ENCODE results near the gene FGF9.

FGF9 gene

DNA sequence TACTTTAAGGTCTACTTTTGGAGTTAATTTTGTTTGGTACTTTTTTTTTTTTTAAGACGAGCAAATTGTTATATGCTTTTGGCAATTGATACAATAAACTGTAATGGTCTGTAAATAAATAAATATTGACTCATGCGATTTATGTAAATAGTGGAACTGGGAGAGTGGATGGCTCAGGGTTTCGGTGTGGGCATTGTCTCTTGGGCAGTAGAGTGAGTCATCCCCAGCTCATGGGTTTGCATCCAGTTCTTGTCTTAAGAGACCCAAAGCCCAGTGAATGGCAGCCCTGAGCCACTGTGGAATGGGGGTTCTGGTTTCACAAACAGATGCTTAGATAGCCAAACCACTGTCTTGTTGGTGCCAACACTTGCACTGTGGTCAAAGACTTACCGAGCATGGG lies 33.0 kb downstream of the FGF9 start:
- DNase-seq (ENCODE audit: low read depth), result no peak
- no peak for TF ChIP-seq POLR2A (IDR thresholded peaks at IDR 0.05; ENCODE audit: extremely low read depth, insufficient read length)
- no peak for TF ChIP-seq MYC (IDR thresholded peaks at IDR 0.05; ENCODE audit: low read depth, low read length)
- TF ChIP-seq, protein P1, sequence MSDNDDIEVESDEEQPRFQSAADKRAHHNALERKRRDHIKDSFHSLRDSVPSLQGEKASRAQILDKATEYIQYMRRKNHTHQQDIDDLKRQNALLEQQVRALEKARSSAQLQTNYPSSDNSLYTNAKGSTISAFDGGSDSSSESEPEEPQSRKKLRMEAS (IDR thresholded peaks at IDR 0.05; ENCODE audit: low read depth, low read length), result no peak
- TF ChIP-seq, protein P2, sequence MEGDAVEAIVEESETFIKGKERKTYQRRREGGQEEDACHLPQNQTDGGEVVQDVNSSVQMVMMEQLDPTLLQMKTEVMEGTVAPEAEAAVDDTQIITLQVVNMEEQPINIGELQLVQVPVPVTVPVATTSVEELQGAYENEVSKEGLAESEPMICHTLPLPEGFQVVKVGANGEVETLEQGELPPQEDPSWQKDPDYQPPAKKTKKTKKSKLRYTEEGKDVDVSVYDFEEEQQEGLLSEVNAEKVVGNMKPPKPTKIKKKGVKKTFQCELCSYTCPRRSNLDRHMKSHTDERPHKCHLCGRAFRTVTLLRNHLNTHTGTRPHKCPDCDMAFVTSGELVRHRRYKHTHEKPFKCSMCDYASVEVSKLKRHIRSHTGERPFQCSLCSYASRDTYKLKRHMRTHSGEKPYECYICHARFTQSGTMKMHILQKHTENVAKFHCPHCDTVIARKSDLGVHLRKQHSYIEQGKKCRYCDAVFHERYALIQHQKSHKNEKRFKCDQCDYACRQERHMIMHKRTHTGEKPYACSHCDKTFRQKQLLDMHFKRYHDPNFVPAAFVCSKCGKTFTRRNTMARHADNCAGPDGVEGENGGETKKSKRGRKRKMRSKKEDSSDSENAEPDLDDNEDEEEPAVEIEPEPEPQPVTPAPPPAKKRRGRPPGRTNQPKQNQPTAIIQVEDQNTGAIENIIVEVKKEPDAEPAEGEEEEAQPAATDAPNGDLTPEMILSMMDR (IDR thresholded peaks at IDR 0.05; ENCODE audit: low read depth, low read length), result no peak
- no peak overlapping the region for H3K4me3 ChIP-seq (ENCODE audit: low read depth, low read length)

DNA sequence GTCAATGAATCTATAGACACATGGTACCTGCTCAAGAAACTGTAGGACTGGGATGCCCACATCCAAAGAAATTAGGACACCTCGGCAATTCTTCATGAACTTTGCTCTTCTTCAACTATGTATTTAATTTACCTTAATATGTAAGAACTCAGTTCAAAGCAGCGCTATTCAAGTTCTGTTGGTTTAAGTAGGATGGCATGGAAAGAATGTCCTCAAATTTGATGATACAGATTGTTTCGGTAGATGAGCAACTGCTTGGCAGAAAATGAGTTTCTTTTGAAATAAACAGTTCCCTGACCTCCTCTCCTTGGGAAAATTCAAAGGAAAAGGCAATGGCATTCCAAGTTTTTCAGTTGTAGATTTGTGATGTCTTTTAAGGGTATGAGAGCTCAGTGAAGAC lies 36.7 kb downstream of the FGF9 start:
- TF ChIP-seq MYC (IDR thresholded peaks at IDR 0.05; ENCODE audit: low read depth, low read length) (no peak), POLR2A (IDR thresholded peaks at IDR 0.05; ENCODE audit: extremely low read depth, insufficient read length) (no peak)
- TF ChIP-seq, protein P2 (IDR thresholded peaks at IDR 0.05; ENCODE audit: low read depth, low read length), result no peak
- TF ChIP-seq, protein P1 (IDR thresholded peaks at IDR 0.05; ENCODE audit: low read depth, low read length), result no peak
- no peak overlapping the region for H3K4me3 ChIP-seq (ENCODE audit: low read depth, low read length)
- no peak for DNase-seq (ENCODE audit: low read depth)

DNA sequence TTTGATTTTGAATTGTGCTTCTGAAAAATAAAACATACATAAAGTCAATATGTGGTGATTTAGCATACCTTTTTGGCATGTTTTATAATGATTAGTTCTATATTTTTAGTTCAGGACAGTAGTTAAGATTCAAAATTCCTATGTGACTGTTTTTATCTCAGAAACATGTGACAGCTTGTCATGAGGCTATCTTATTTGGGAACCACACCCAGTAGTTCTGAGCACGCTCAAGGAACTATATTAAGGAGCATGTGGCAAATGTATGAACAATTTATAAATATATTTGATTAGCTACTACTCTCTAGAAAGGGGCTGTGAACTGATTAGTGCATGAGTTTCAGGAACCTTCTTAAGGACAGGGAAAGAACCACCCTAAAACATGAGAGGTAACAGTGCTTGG lies 38.8 kb downstream of the FGF9 start:
- no peak for TF ChIP-seq MYC (IDR thresholded peaks at IDR 0.05; ENCODE audit: low read depth, low read length)
- TF ChIP-seq, protein P2 (IDR thresholded peaks at IDR 0.05; ENCODE audit: low read depth, low read length), result no peak
- TF ChIP-seq, protein P1 (IDR thresholded peaks at IDR 0.05; ENCODE audit: low read depth, low read length), result no peak
- no peak for TF ChIP-seq POLR2A (IDR thresholded peaks at IDR 0.05; ENCODE audit: extremely low read depth, insufficient read length)
- H3K4me3 ChIP-seq (ENCODE audit: low read depth, low read length), result no peak overlapping the region
- DNase-seq (ENCODE audit: low read depth), result no peak

DNA sequence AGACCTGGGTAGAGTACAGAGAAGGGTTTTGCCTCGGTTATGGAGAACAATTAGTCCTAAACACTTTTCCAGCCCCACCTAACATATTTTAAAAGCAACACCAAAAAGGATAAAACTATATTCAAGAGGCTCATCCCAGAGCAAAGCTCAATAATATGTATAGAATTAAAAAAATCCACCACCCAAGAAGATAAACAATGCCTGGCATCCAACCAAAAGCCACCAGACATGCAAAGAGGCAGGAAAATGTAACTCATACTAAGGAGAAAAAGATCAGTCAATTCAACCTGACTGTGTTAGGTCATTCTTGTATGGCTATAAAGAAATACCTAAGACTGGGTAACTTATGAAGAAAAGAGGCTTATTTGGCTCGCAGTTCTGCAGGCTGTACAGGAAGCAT lies 39.3 kb downstream of the FGF9 start:
- no peak for DNase-seq (ENCODE audit: low read depth)
- TF ChIP-seq, protein P2 (IDR thresholded peaks at IDR 0.05; ENCODE audit: low read depth, low read length), result no peak
- TF ChIP-seq, protein P1 (IDR thresholded peaks at IDR 0.05; ENCODE audit: low read depth, low read length), result no peak
- TF ChIP-seq MYC (IDR thresholded peaks at IDR 0.05; ENCODE audit: low read depth, low read length), result no peak
- no peak for TF ChIP-seq POLR2A (IDR thresholded peaks at IDR 0.05; ENCODE audit: extremely low read depth, insufficient read length)
- no peak overlapping the region for H3K4me3 ChIP-seq (ENCODE audit: low read depth, low read length)

DNA sequence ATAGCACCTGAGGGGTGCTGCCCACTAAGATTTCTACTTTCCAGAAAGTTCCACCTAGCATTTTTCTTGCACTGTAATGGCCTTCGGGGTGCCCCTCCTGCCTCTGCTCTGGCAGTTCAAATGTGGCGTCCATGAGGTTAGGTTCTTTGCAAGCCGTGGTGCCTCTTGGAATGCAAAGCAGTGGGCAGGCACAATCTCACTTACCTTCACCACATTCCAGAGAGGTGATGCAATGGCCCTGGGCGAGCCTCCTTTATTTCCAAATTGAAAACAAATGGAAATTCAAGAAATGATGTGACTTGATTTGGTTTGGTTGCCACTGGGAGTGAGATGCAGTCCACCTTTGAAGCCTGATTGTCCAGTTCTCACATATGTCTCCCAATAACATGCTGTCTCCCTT lies 46.9 kb downstream of the FGF9 start:
- no peak for TF ChIP-seq MYC (IDR thresholded peaks at IDR 0.05; ENCODE audit: low read depth, low read length)
- TF ChIP-seq, protein P1 (IDR thresholded peaks at IDR 0.05; ENCODE audit: low read depth, low read length), result no peak
- TF ChIP-seq, protein P2 (IDR thresholded peaks at IDR 0.05; ENCODE audit: low read depth, low read length), result no peak
- TF ChIP-seq POLR2A (IDR thresholded peaks at IDR 0.05; ENCODE audit: extremely low read depth, insufficient read length), result no peak
- DNase-seq (ENCODE audit: low read depth), result no peak
- no peak overlapping the region for H3K4me3 ChIP-seq (ENCODE audit: low read depth, low read length)

DNA sequence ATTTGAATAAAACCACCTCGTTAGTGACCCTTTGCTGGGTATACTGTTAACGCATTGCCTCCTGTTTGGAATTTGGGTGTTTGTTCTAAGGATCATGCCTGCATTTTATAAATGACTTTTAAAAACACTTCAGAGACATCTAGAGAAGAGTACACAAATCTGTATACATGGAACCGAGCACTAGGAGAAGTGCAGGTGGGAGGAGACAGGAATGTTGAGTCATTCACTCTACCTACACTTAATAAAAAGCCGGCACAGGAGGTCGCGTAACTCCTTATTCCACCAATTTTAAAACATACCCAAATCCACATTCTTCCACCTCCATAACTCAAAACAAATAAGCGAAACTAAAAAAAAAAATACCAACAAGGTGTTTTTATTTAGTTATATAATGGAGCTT lies 48.6 kb downstream of the FGF9 start:
- DNase-seq (ENCODE audit: low read depth), result no peak
- no peak for TF ChIP-seq POLR2A (IDR thresholded peaks at IDR 0.05; ENCODE audit: extremely low read depth, insufficient read length)
- TF ChIP-seq, protein P1 (IDR thresholded peaks at IDR 0.05; ENCODE audit: low read depth, low read length), result no peak

More for the DNA sequence above, 48.6 kb downstream of the FGF9 start:
- H3K4me3 ChIP-seq (ENCODE audit: low read depth, low read length), result no peak overlapping the region

Data from NB4 (cell line).